ENCODE measurements around the gene NHP2.

Gene NHP2

GRCh38 chr5:178174456-178174855 lies 20.8 kb upstream of the NHP2 start:
- DNase-seq: no peak

DNA sequence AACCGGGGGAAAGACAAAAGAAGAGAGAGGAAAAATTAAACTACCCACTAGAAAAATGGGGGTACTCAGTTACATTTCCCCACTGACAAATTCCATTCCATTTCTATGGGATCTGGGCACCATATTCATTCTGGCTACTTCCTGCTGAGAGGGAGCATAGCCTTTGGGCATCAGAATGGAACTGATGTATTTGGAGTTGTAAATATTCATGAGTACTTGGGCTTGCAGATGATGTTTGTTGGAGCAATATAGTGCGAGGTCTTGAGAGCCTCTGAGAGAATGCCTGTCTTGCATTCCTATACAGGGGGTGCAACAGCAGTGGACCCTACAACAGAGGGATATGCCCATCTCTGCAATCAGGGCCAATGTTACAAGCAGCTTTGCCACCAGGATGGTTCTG lies 16.8 kb upstream of the NHP2 start:
- DNase-seq: no peak

DNA sequence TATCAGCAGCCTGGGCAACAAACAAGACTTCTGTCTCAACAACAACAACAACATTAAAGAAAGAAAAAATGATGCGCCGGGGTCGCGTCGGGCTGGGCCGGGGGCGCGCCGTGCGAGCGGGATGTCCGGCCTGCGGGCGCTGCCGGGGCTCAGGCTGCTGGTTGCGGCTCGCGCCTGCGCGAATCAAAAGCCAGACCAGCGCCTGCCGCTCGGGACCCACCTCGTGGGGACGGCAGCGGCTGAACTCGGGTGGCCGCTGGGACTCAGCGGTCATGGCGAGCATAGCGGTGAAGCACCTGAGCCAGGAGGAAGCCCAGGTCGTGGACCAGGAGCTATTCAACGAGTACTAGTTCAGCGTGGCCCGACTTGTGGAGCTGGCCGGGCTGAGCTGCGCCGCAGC lies 11.9 kb upstream of the NHP2 start:
- DNase-seq: no peak

DNA sequence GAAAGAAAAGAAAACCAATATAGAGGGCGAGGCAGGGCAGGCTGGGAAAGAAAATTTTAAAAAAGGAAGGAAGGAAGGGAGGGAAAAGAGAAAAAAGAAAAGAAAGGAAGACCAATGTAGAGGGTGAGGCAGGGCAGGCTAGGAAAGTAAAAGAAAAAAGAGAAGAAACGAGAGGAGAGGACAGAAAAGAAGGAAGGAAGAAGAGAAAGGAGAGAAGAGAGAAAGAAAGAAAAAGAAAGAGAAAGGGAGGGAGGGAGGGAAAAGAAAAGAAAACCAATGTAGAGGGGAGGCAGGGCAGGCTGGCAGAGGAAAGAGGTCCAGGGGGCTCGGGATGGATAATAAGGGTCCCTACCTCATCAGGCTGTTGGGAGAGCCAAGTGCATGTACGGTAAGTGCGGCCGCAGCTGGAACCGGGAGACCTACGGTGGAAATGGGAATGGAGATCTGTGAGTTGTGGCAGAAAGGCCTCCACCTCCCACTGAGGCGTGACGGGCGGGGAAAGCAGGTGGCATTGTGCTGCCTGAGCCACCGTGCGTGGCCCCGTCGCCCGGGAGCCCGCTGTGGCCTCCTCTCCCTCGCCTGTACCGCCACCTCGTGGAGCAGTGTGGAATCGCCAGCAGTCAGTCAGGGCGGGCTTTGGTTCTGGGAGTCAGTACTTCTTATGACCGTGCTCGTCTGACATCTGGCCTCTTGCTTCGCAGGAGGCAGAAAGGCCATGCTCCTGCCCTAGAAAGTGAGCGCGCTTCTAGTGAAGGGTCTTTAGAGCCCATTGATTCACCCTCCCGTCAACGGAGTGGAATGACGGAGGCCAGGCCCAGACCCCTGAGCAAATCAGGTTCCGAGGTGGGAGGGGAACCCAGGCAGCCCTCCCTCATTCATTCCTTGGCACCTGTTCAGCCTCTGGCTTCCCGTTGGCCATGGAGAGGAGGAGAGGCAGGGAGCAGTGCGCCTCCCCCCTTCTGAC lies 10.4 kb upstream of the NHP2 start:
- peak; percentile 88 for DNase-seq

GRCh38 chr5:178162481-178162880 lies 8.8 kb upstream of the NHP2 start:
- DNase-seq: no peak

- no peak for DNase-seq
Observed at GRCh38 chr5:178160176-178160575, 6.5 kb upstream of the NHP2 start.

GRCh38 chr5:178155065-178155464 lies 1.4 kb upstream of the NHP2 start:
- no peak for DNase-seq

DNA sequence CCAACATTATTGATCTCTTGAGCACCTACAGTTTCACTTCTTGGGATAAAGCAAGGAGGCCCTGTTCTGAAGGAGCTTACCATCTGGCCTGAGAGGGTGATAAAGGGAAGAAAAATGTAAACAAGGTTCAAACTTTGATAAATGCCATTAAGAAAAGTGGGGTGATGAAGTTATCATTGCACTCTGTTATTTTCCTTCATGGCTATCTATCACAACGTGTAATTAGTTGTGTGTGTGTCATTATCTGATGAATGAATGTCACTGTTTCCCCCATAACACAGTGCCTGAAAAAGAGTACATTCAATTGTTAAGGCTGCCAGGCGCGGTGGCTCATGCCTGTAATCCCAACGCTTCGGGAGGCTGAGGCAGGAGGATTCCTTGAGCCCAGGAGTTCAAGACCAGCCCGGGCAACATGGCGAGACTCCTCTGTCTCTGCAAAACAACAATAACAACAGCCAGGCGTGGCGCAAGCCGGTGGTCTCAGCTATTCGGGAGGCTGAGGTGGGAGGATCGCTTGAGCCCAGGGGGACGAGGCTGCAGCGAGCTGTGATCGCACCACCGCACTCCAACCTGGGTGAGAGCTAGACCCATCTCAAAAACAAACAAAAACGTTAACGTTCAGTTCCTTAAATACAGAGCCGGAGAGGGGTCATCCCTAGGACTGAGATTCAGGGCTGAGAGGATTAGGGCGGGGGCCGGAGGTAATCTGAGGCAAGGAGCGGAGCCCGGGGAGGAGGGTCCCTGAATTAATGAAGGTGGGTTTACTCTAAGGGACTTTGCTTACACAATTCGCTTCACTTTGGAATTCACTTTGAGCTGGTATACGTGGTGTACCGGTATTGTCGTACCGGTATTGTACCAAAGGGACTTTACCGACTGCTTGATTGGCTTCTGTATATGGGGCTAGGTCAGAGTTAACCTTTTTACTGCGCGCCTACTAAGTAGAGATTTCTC lies 917 bp downstream of the NHP2 start:
- no peak for DNase-seq

DNA sequence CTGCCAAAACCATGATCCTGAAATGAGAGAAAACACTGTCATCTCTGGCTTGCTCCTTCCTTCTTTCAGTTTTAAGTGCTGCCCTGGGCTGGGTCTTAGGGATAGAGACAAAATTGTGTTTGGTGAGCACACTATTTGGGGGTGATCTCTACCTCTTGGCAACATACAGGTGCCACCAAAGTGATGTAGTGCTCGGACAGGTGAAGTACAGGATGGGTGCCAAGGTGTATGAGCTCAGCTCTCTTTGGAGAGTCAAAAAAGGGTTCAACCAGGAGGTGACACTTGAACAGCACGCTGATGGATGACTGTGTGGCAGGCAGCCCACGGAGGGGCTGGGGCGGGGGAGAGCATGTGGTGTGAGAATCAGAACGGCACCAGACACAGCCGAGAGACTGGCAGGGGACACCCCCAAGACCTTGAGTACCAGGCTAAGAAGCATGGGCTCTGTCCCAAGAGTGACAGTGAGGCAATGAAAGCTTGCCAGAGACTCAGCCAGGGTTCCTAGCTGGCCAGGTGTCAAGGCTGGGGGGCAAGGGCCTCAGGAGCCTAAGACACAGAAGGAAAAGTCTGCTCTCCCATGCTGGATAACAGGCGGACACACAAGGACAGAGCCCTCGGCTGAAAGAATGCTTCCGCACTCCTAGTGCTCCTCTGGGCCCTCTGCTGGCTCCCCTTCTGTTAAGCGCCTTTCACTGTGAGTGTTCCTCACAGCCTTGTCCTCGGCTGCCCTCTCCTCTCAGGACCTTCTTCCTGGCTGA lies 2.5 kb downstream of the NHP2 start:
- no peak for DNase-seq

GRCh38 chr5:178149199-178149932 lies 4.3 kb downstream of the NHP2 start:
- no peak for DNase-seq

- no peak for DNase-seq
Observed at GRCh38 chr5:178147406-178147805, 6.3 kb downstream of the NHP2 start.

GRCh38 chr5:178145965-178146820 lies 7.5 kb downstream of the NHP2 start:
- DNase-seq: peak; percentile 47

DNA sequence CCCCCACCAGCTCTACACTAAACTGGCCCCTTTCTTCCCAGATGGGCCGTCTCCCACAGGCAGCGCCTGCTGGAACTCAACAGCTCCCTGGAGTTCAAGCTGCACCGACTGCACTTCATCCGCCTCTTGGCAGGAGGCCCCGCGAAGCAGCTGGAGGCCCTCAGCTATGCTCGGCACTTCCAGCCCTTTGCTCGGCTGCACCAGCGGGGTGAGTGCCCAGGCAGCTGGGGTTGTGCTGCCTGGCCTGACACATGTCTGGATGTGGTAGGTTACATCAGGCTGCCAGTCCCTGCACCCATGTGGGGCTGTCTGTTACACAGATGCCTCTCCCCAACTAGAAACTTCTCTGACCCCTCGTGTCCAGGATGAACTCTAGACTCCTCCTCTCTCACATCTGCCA lies 9.8 kb downstream of the NHP2 start:
- no peak for DNase-seq

- no peak for DNase-seq
Observed at GRCh38 chr5:178143246-178143645, 10.4 kb downstream of the NHP2 start.

GRCh38 chr5:178142642-178143041 lies 11.0 kb downstream of the NHP2 start:
- DNase-seq: no peak

DNA sequence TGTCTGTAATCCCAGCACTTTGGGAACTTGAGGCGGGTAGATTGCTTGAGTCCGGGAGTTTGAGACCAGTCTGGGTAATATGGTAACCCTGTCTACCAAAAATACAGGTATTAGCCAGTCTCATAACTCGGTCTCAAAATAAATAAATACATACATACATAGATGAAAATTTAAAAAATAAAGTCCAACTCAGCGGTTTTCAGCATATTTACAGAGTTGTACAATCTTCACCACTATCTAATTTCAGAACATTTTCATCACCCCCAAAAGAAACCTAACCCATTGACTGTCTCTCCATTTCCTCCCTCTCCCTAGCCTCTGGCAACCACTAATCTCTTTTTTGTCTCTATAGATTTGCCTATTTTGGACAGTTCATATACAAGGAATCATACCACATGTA lies 12.1 kb downstream of the NHP2 start:
- no peak for DNase-seq

- no peak for DNase-seq
Observed at GRCh38 chr5:178137991-178138390, 15.7 kb downstream of the NHP2 start.

GRCh38 chr5:178136990-178137389 lies 16.7 kb downstream of the NHP2 start:
- no peak for DNase-seq

GRCh38 chr5:178131446-178131996 lies 22.2 kb downstream of the NHP2 start:
- DNase-seq: no peak

DNA sequence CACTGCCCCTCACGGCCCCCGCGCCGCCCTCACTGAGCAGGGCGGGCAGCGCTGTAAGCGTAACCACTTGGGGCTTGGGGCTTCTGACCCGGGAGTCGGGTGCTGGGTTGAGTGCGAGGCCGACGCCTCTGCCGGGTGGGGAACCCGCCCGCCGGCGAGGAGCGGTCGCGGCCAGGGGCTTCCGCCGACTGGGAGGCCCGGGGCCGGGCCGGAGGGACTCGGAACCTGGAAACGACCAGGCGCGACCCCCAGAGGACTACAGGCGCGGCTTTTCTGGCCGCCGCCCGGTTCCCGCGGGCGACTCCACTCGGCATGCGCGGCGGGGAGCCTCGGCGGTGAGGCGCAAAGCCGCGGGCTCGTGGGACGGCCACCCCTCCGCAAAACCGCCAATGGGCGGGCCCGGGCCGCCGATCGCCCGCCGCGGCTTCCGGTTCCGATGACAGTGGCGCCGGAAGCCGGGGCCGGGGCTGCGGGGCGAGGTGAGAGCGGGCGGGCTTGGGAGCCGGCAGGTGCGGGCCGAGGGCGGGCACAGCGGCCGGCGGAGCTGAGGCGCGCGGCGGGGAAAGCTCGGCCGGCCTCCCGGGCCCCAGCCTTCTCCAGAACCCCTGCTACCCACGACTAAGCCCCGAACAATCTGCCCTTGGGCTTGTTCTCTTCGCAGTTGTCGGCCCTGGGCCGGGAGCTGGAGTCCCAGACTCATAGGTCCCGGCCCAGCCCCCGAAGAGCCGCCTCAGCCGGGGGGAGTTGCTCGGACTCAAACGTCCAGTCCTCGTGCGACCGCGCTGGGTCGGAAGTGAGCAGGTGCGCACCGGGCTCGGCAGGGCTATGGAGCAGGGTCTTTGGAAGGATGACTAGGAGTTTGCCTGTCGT lies 22.9 kb downstream of the NHP2 start, which contains the start of gene RMND5B:
Gene RMND5B (plus strand): TSS at position 439 of the 870 bp plus-strand sequence. CDS start 7,106 bp downstream, outside the sequence.
- peak; percentile 89 for DNase-seq
